ENCODE results near the gene C2CD4B.

DNA sequence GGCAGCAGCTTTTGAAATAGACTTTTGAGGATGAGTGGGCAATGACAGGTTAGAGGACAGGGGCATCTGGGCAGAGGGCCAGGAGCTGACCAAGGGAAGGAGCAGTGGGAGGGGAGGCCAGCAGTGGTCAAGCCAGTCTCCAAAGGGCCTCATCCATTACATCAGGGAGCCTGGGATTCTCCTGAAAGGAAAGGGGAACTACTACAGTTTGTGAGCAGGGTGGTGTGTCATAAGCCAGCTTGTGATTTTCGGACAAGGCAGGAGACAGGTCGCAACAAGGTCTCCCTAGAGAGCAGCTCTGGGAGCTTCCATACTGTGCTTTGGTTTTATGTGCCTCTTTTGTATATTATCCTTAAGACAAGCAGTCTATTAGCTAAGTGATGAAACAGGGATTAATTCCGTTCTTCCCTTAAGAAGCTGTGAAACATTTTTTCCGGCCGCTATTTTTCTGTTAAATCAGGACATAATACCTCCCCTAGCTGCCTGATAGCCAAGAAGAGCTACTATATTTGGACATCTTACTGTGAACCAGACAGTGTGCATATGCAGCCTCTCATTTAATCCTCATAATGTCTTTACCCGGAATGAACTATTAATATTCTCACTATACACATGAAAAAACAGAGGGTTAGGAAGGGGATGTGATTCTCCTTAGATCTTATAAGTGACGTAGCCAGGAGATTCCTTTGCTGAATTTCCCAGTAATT lies 46.4 kb downstream of the C2CD4B start:
- no peak for TF ChIP-seq POLR2A (IDR thresholded peaks at IDR 0.05; ENCODE audit: low read depth, low read length)
- no peak for TF ChIP-seq POLR2AphosphoS5 (IDR thresholded peaks at IDR 0.05; ENCODE audit: low read depth, low read length)

Data from GM12892 (cell line).